Glutamatergic neuron (in vitro differentiated cells): ENCODE data around the gene SLC48A1. TPM values are rescaled to one million over a fixed set of nuclear protein-coding genes. Genes with fewer than 3 reads are reported as not detected.

Source experiments
- DNase-seq: peaks from one replicate; pipeline ENCODE4 v3.0.0; 2022
- H3K27ac Mint-ChIP-seq: one replicate; pipeline ENCODE4 v1.8.0; 2020; ENCODE audit warnings: mild to moderate bottlenecking, mixed read lengths, inconsistent platforms; ENCODE audit not compliant: unreplicated experiment
- H3K27me3 Mint-ChIP-seq: one replicate; pipeline ENCODE4 v1.8.0; 2020; ENCODE audit warnings: mild to moderate bottlenecking, moderate library complexity, mixed read lengths, inconsistent platforms; ENCODE audit not compliant: unreplicated experiment
- H3K36me3 Mint-ChIP-seq: one replicate; pipeline ENCODE4 v1.8.0; 2020; ENCODE audit warnings: mild to moderate bottlenecking, mixed read lengths, inconsistent platforms; ENCODE audit not compliant: unreplicated experiment
- H3K4me1 Mint-ChIP-seq: one replicate; pipeline ENCODE4 v1.8.0; 2020; ENCODE audit warnings: mild to moderate bottlenecking, low read depth, mixed read lengths, inconsistent platforms; ENCODE audit not compliant: unreplicated experiment
- H3K4me3 Mint-ChIP-seq: one replicate; pipeline ENCODE4 v1.8.0; 2020; ENCODE audit warnings: mild to moderate bottlenecking, mixed read lengths, inconsistent platforms; ENCODE audit not compliant: unreplicated experiment
- H3K9me3 Mint-ChIP-seq: one replicate; pipeline ENCODE4 v1.8.0; 2020; ENCODE audit warnings: mild to moderate bottlenecking, moderate library complexity, mixed read lengths, inconsistent platforms; ENCODE audit not compliant: unreplicated experiment
- CTCF ChIP-seq: fragments of 200-600 bp; sonication (generic); IDR thresholded peaks from one replicate; pipeline ENCODE4 v1.5.0; 2021; ENCODE audit not compliant: partially characterized antibody, unreplicated experiment
- total RNA-seq: library from RNA; stranded (reverse); fragmentation: NEBNext Ultra II Directional; extraction: Animal tissue kit (Norgen Biotek cat#: 25700); gene quantifications from one replicate; pipeline ENCODE4 v1.2.1, GENCODE V29; 2021; ENCODE audit not compliant: unreplicated experiment

Gene SLC48A1
- total RNA-seq, 1 donor from 2014 or later = 15.7 TPM

- Mint-ChIP-seq H3K27ac (no peak overlapping the region), H3K4me1 (peaks cover 2% of the 10 kb centered on the region), H3K36me3 (no peaks in the 10 kb centered on the region), H3K9me3 (no peaks in the 10 kb centered on the region), H3K4me3 (no peak overlapping the region), H3K27me3 (peaks cover 3% of the 10 kb centered on the region)
- TF ChIP-seq CTCF = no peak
- no peak for DNase-seq
These were observed 13.7 kb downstream of the SLC48A1 start for GRCh38 chr12:47786662-47787280.

- H3K27ac Mint-ChIP-seq = no peak overlapping the region
- TF ChIP-seq CTCF = no peak
- DNase-seq = no peak
- peaks cover 2% of the 10 kb centered on the region for H3K4me1 Mint-ChIP-seq
- no peaks in the 10 kb centered on the region for H3K36me3 Mint-ChIP-seq
- no peak overlapping the region for H3K4me3 Mint-ChIP-seq
- peaks cover 3% of the 10 kb centered on the region for H3K27me3 Mint-ChIP-seq
- H3K9me3 Mint-ChIP-seq = peaks cover 2% of the 10 kb centered on the region
These were observed 14.7 kb downstream of the SLC48A1 start for GRCh38 chr12:47787596-47788319.

GRCh38 chr12:47789141-47789540 lies 16.1 kb downstream of the SLC48A1 start:
- TF ChIP-seq CTCF = no peak
- Mint-ChIP-seq H3K4me1 (peaks cover 4% of the 10 kb centered on the region), H3K9me3 (peaks cover 2% of the 10 kb centered on the region), H3K4me3 (no peak overlapping the region), H3K27me3 (peaks cover 7% of the 10 kb centered on the region), H3K27ac (no peak overlapping the region), H3K36me3 (peaks cover 4% of the 10 kb centered on the region)
- no peak for DNase-seq

GRCh38 chr12:47789712-47790489 lies 16.9 kb downstream of the SLC48A1 start:
- peaks cover 2% of the 10 kb centered on the region for H3K9me3 Mint-ChIP-seq
- H3K4me1 Mint-ChIP-seq = peaks cover 4% of the 10 kb centered on the region
- H3K36me3 Mint-ChIP-seq = peaks cover 5% of the 10 kb centered on the region
- no peak for DNase-seq
- no peak overlapping the region for H3K27ac Mint-ChIP-seq
- peaks cover 8% of the 10 kb centered on the region for H3K27me3 Mint-ChIP-seq
- H3K4me3 Mint-ChIP-seq = no peak overlapping the region
- no peak for TF ChIP-seq CTCF
